ENCODE data around the gene ARHGEF28.

DNA sequence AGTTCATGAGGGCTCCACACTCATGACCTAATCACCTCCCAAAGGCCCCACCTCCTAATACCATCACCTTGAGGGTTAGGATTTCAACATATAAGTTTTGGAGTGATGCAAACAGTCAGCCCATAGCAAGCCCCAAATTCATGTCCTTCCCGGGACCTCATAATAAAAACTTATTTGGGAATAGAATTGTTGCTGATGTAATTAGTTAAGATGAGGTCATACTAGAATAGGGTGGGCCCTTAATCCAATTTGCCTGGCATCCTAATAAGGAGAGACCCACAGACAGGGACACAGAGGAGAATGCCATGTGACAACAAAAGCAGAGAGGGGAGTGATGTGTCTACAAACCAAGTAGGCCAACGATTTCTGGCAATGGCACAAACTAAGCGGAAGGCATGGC, 347.1 kb downstream of the ARHGEF28 start:
- TF ChIP-seq, protein P1, sequence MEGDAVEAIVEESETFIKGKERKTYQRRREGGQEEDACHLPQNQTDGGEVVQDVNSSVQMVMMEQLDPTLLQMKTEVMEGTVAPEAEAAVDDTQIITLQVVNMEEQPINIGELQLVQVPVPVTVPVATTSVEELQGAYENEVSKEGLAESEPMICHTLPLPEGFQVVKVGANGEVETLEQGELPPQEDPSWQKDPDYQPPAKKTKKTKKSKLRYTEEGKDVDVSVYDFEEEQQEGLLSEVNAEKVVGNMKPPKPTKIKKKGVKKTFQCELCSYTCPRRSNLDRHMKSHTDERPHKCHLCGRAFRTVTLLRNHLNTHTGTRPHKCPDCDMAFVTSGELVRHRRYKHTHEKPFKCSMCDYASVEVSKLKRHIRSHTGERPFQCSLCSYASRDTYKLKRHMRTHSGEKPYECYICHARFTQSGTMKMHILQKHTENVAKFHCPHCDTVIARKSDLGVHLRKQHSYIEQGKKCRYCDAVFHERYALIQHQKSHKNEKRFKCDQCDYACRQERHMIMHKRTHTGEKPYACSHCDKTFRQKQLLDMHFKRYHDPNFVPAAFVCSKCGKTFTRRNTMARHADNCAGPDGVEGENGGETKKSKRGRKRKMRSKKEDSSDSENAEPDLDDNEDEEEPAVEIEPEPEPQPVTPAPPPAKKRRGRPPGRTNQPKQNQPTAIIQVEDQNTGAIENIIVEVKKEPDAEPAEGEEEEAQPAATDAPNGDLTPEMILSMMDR (IDR thresholded peaks at IDR 0.05; ENCODE audit: poor library complexity, severe bottlenecking): no peak
- TF ChIP-seq EZH2 (IDR thresholded peaks at IDR 0.05; ENCODE audit: borderline replicate concordance, insufficient read depth, low read length, poor library complexity, severe bottlenecking): no peak

Measured in neural cell (in vitro differentiated cells).